Body of pancreas (tissue), 4 donors: ENCODE data around the gene FOXA3. TPM values are rescaled to one million over a fixed set of nuclear protein-coding genes. Genes with fewer than 3 reads are reported as not detected.

Experiments used
- ATAC-seq: fragments of 150-250 bp; one replicate; pipeline ENCODE4 v1.9.1; 2016
- DNase-seq, 4 donors: peaks; one replicate each; pipeline ENCODE4 v3.0.0-alpha.2; 2019
- H3K27ac ChIP-seq, 4 donors: fragments of 200-600 bp; sonication (generic); 1 replicate in 3 of 4; 2 replicates in 1 of 4; pipeline versions ENCODE4 v1.5.1 to v1.6.1; 2016 to 2019; ENCODE audit warnings: mild to moderate bottlenecking in 1 of 4, mixed read lengths in 1 of 4, moderate library complexity in 1 of 4
- H3K27me3 ChIP-seq, 2 donors: fragments of 200-600 bp; sonication (generic); one replicate each; pipeline ENCODE4 v1.6.0; 2016; ENCODE audit warnings: mild to moderate bottlenecking in 1 of 2
- H3K36me3 ChIP-seq, 2 donors: fragments of 200-600 bp; sonication (generic); replicated peaks in 1 of 2; 2 replicates each; pipeline ENCODE4 v1.5.1; 2016; ENCODE audit warnings: low read depth in 2 of 2; ENCODE audit not compliant: insufficient read depth in 1 of 2
- H3K4me1 ChIP-seq: fragments of 200-600 bp; sonication (generic); one replicate; pipeline ENCODE4 v1.6.0; 2016
- H3K4me3 ChIP-seq, 2 donors: fragments of 200-600 bp; sonication (generic); 1 replicate in 1 of 2; 2 replicates in 1 of 2; pipeline ENCODE4 v1.5.1; 2016 to 2019
- H3K9me3 ChIP-seq, 3 donors: fragments of 200-600 bp; sonication (generic); 1 replicate in 2 of 3; 2 replicates in 1 of 3; pipeline ENCODE4 v1.5.1; 2016
- CTCF ChIP-seq, 7 experiments: fragments of 450-650 bp in 4 of 7; fragments of 200-600 bp in 3 of 7; sonication (generic) in 3 of 7; IDR thresholded peaks; one replicate each; pipeline ENCODE4 v1.5.1; 2016 to 2019; ENCODE audit warnings: antibody characterized with exemption in 7 of 7
- POLR2A ChIP-seq, 3 donors: fragments of 450-650 bp; IDR thresholded peaks; one replicate each; pipeline ENCODE4 v1.6.1; 2016; ENCODE audit warnings: antibody characterized with exemption in 3 of 3, mild to moderate bottlenecking in 2 of 3
- WGBS, 2 donors: methylation state at CpG; one replicate each; pipeline ENCODE4 v1.1.5; 2017; 5-methylcytosine and 5-hydroxymethylcytosine counted together
- intact Hi-C: fragments of 100-400 bp; cut with DNase I; formaldehyde crosslinking; loops from one replicate; pipeline ENCODE4 v1.15.1; 2023
- total RNA-seq, 2 donors: library from RNA; depleted of rRNA; stranded (reverse); fragments of >200 nt; gene quantifications; one replicate each; pipeline ENCODE4 v1.1.0, GENCODE V29; 2016

FOXA3 gene
- total RNA-seq, 2 donors from 2014 or later: 3.0 to 16.3 TPM

DNA sequence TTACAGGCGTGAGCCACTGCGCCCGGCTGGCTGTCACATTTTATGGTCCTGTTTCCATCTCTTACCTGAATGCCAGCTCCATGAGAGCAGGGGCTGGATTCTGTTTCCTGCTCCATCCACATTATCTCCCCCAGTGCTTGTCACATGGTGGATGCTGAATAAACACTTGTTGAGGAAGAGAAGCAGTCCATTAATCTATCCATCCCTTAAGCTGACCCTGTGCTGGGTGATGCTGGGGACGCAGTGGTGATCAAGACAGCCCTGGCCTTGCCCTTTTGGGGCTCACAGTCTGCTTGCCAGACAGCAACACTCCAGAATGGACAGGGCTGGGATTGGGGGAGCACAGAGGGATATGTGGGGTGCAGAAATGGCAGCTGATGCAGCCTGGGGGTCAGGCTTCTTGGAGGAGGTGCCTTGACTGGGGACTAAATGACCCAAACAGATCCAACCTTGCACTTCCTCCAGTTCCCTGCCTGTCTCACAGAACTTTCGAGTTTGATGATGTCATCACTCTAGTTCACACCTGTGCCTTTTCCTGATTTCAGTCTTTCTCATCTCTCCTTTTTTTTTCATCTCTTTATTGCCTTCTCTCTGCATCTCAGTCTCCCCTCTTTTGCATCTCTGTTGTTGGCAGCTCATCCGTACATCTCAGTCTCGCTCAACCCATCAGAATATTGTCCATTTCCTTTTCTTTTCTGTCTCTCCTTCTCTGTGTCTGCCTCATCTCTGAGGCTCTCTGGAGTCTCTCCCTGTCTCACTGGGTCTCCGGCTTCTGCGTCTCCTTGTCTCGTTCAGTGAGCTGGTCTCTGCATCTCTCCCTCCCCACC, 17.2 kb downstream of the FOXA3 start:
- Histone ChIP-seq H3K27me3 (no peaks in the 10 kb centered on the region), H3K4me1 (peaks cover 89% of the 10 kb centered on the region), H3K27ac (peak overlapping the region; percentile 94 to 97 (median 95)), H3K9me3 (no peaks in the 10 kb centered on the region), H3K4me3 (no peak overlapping the region), H3K36me3 (no peaks in the 10 kb centered on the region)
- TF ChIP-seq CTCF (IDR thresholded peaks at IDR 0.05) (no peak), POLR2A (IDR thresholded peaks at IDR 0.05) (no peak)
- intact Hi-C loops: no loop called here
- ATAC-seq (peak; percentile 16), DNase-seq (peak; percentile 42 to 77 (median 54))
- WGBS, 2 donors: 29 to 36% methylated on average over 10 of the region's 10 CpGs

DNA sequence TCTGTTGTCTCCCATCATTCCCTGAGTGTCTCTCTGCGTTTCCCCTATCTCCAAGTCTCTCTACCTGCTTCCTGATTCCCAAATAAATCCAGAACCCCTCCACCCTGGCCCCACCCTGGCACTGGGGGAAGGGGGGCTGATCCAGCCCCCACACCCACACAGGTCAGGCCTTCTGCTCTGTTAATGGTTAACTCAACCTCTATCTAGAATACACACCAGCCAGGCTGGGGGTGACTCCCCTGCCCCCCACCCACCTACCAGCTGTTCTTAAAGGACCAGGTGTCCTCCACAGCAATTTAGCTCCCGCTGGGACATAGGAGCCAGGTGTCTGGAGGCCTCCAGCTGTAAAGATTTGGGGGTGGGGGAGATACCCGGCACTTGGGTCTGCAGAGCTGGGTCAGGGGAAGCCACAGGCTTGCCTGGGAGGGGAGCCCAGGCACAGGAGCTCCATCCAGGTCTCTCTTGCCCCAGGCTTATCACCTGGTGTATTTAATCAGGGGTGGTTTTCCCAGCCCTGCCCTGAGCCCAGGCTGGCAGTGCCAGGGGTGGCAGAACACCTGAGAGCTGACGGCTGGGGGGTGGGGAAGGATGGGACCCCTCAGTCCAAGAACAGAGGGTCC, 17.9 kb downstream of the FOXA3 start:
- WGBS, 2 donors: 10 to 19% methylated on average over 4 of the region's 4 CpGs
- intact Hi-C loops: no loop called here
- Histone ChIP-seq H3K36me3 (no peaks in the 10 kb centered on the region), H3K27me3 (no peaks in the 10 kb centered on the region), H3K4me3 (peak overlapping the region in 1 of 2 donors; percentile 1), H3K9me3 (no peaks in the 10 kb centered on the region), H3K27ac (peak overlapping the region; percentile 94 to 97 (median 95)), H3K4me1 (peaks cover 86% of the 10 kb centered on the region)
- peak; percentile 38 to 70 (median 60) for TF ChIP-seq POLR2A (IDR thresholded peaks at IDR 0.05)
- no peak for TF ChIP-seq CTCF (IDR thresholded peaks at IDR 0.05)
- peak; percentile 81 to 90 (median 88) for DNase-seq
- peak; percentile 54 for ATAC-seq

DNA sequence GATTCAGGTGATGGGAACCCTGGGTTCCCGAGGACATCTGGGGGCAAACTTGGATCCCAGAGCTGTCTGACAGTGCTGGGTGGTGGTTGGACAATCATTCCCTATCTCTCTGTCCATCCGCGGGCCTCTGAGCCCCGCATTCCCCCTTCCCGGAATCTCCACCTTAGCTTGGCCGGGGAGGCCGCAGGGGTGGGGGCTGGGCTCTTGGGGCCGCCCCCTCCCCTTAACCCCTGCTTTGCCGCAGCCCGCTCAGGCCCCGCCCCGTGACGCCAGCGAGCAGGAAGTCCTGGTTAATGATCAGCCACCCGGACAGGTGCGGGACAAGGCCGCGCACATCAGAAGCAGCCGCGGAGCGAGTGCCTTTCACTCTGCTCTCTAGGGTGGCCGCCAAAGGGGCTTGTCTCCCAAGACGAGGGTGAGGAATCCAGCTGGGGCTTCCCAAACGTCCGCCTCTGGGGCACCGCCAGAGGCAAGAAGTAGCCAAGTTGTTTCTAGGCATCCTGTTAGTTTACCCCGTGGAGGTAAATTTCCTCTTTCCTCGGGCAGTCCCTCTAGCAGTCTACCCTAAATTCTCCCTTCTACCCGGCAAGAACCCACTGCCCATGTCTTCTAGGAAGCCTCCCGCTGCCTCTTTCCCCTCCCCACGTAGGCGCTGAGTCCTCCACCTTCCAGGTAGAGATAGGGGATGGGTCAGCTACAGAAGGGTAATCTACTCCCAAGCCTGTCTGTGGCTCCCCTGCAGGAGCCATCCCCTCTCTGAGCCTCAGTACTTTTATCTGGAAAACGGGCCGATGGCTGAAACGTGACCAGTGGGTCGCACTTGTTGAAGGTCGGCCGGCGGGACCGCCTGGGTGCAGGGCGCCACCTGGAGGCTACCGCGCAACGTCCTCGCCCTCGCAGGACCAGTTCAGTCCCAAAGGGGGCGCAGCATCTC, 18.8 kb downstream of the FOXA3 start:
- intact Hi-C loops: no loop called here
- Histone ChIP-seq H3K27ac (peak overlapping the region; percentile 94 to 97 (median 95)), H3K27me3 (no peaks in the 10 kb centered on the region), H3K9me3 (no peaks in the 10 kb centered on the region), H3K4me1 (peaks cover 79% of the 10 kb centered on the region), H3K36me3 (no peaks in the 10 kb centered on the region), H3K4me3 (peak overlapping the region in 1 of 2 donors; percentile 1)
- DNase-seq (peak; percentile 97 to 99 (median 99)), ATAC-seq (peak; percentile 62)
- peak; percentile 96 to 100 (median 100) for TF ChIP-seq CTCF (IDR thresholded peaks at IDR 0.05)
- TF ChIP-seq POLR2A (IDR thresholded peaks at IDR 0.05): peak; percentile 45 to 76 (median 71)
- WGBS, 2 donors: 5 to 7% methylated on average over 16 to 47 of the region's 47 CpGs

DNA sequence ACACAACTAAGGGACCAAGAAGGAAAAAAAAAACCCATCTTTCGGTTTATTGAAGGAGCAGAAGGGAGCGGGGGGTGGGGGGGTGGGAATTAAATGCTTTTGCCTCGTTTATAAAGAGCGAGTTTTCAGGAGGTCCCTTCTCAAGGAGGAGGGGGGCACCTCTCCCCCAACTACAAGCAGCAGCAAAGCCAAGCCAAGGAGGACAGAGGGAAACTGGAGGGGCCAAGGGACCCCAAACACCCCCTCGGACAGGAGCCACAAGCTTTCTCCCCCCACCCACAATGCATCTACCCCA, 19.4 kb downstream of the FOXA3 start:
- Histone ChIP-seq H3K9me3 (no peaks in the 10 kb centered on the region), H3K4me1 (peaks cover 73% of the 10 kb centered on the region)
- intact Hi-C loops: no loop called here

More for the DNA sequence above, 19.4 kb downstream of the FOXA3 start:
- ATAC-seq (no peak), DNase-seq (no peak)
- Histone ChIP-seq H3K4me3 (no peak overlapping the region), H3K27me3 (no peaks in the 10 kb centered on the region), H3K27ac (peak overlapping the region; percentile 83 to 96 (median 90)), H3K36me3 (no peaks in the 10 kb centered on the region)
- TF ChIP-seq CTCF (IDR thresholded peaks at IDR 0.05) (no peak), POLR2A (IDR thresholded peaks at IDR 0.05) (no peak)
- WGBS, 2 donors: 7 to 16% methylated on average over 5 of the region's 5 CpGs
